ENCODE results near the gene BTNL8. TPM values are rescaled to one million over a fixed set of nuclear protein-coding genes. Genes with fewer than 3 reads are reported as not detected.

Gene BTNL8
- polyA plus RNA-seq, 2 of the 4 experiments (the other 2 are of a cell fraction) = not detected

GRCh38 chr5:180858586-180858985, 40.4 kb upstream of the BTNL8 start:
- no peak for FAIRE-seq
- peaks cover 7% of the 10 kb centered on the region; the same call in 2 of the 3 replicates for H3K4me1 ChIP-seq
- CTCF ChIA-PET = interaction anchor here (0.9 to 1.8 kb wide), 2 partner anchors 10 to 74 kb away, joined by 3 to 4 read pairs; no protein-coding TSS in a partner anchor
- no peak for TF ChIP-seq HOXA7 (CRISPR knock-in tag; IDR thresholded peaks at IDR 0.05)
- DNase-seq (ENCODE audit: low read depth in 1 of 2, low spot score in 1 of 2) = no peak
- H3K4me2 ChIP-seq = no peak overlapping the region
- POLR2A ChIA-PET = no interaction called here
- H3K9me3 ChIP-seq = peaks cover 17% of the 10 kb centered on the region
- H3K4me3 ChIP-seq = no peak overlapping the region
- H3K27ac ChIP-seq = no peak overlapping the region
- 93% methylated on average over 6 of the region's 6 CpGs for WGBS (ENCODE audit: missing lambda C conversion rate)
- ATAC-seq = no peak

- peak; percentile 79 to 81 for ATAC-seq
- ChIA-PET CTCF (interaction anchor here (0.6 to 1.3 kb wide), 5 partner anchors 9 to 322 kb away, joined by 3 to 5 read pairs (median 3); no protein-coding TSS in a partner anchor), POLR2A (interaction anchor here (0.6 to 1.8 kb wide), 19 partner anchors 13 to 399 kb away, joined by 3 to 15 read pairs (median 5); partner anchors contain the start of gene MGAT1)
- DNase-seq (ENCODE audit: low read depth in 1 of 2, low spot score in 1 of 2) = peak; percentile 62 to 82
- no peak for TF ChIP-seq FOXS1 (CRISPR knock-in tag; IDR thresholded peaks at IDR 0.05)
- no peak for TF ChIP-seq ATOH8 (CRISPR knock-in tag; IDR thresholded peaks at IDR 0.05; ENCODE audit: low read depth)
- peak; percentile 35 to 43; a peak in 3 of 5 replicates for TF ChIP-seq RAD21 (conservative IDR thresholded peaks at IDR 0.05 in 1 of 2, IDR thresholded peaks at IDR 0.05 in 1 of 2)
- no peak for TF ChIP-seq HES2 (IDR thresholded peaks at IDR 0.05)
- TF ChIP-seq CHD4 (IDR thresholded peaks at IDR 0.05; ENCODE audit: borderline replicate concordance) = no peak
- no peak for TF ChIP-seq TFCP2L1 (CRISPR knock-in tag; IDR thresholded peaks at IDR 0.05)
- TF ChIP-seq NPAS2 (CRISPR knock-in tag; IDR thresholded peaks at IDR 0.05; ENCODE audit: borderline replicate concordance) = no peak
- TF ChIP-seq PHF8 (IDR thresholded peaks at IDR 0.05; ENCODE audit: borderline replicate concordance, low read depth) = no peak; the same call in 1 of the 2 replicates
- no peak for TF ChIP-seq ZSCAN20 (CRISPR knock-in tag; IDR thresholded peaks at IDR 0.05)
- no peak for TF ChIP-seq USF2 (IDR thresholded peaks at IDR 0.05)
- TF ChIP-seq ZFP36 (IDR thresholded peaks at IDR 0.05; ENCODE audit: borderline replicate concordance, partially characterized antibody) = no peak
- 0 out of 3 replicates have a peak, but pooled peaks have one; percentile 14 for TF ChIP-seq SMC3 (IDR thresholded peaks at IDR 0.05)
- no peak for TF ChIP-seq CEBPB (IDR thresholded peaks at IDR 0.05)
- no peak for TF ChIP-seq ESRRA (IDR thresholded peaks at IDR 0.05; ENCODE audit: borderline replicate concordance, low read length)
- no peak for TF ChIP-seq BCL3 (IDR thresholded peaks at IDR 0.05)
- no peak for TF ChIP-seq MAZ (IDR thresholded peaks at IDR 0.05; ENCODE audit: borderline replicate concordance, low read depth, low read length)
- no peak for TF ChIP-seq HOXB5 (CRISPR knock-in tag; IDR thresholded peaks at IDR 0.05)
- no peak for TF ChIP-seq PBX3 (IDR thresholded peaks at IDR 0.05)
- peak; percentile 51 for TF ChIP-seq CTCF (IDR thresholded peaks at IDR 0.05)
- TF ChIP-seq MAX (IDR thresholded peaks at IDR 0.05) = no peak
- no peak for TF ChIP-seq SREBF2 (IDR thresholded peaks at IDR 0.05)
- TF ChIP-seq GATA3 (IDR thresholded peaks at IDR 0.05; ENCODE audit: borderline replicate concordance) = no peak
- Histone ChIP-seq H3K27ac (peak overlapping the region; percentile 97 to 98), H3K4me1 (peaks cover 11% of the 10 kb centered on the region), H3K4me3 (peak overlapping the region; percentile 95), H3K4me2 (peak overlapping the region; percentile 96), H3K9me3 (peaks cover 6% of the 10 kb centered on the region; the same call in 2 of the 3 replicates)
- FAIRE-seq = no peak
- 3% methylated on average over 18 of the region's 18 CpGs for WGBS (ENCODE audit: missing lambda C conversion rate)
These were observed 38.6 kb upstream of the BTNL8 start for GRCh38 chr5:180860273-180860886.
